K562 (cell line): Measurements from ENCODE around the gene SHOC1. TPM values are rescaled to one million over a fixed set of nuclear protein-coding genes. Genes with fewer than 3 reads are reported as not detected.

Experiments used
- ATAC-seq: fragments of 200-7000 bp; cut with Tn5 transposase; 3 replicates; pipeline ENCODE4 v1.9.1; 2020; ENCODE audit warnings: moderate library complexity
- BruUV-seq: library from RNA; stranded (reverse); fragments of 400-500 nt; replicated peaks from 2 replicates; lab custom pipeline; 2021; lab: Mats Ljungman, UMichigan
- CTCF ChIA-PET: fragments of 300-600 bp; formaldehyde crosslinking; extraction: SDS; loops from one replicate; lab custom pipeline; 2021; ENCODE audit warnings: low intra/inter-chr PET ratio; lab: Yijun Ruan, JAX
- POLR2A ChIA-PET: fragments of 300-600, 350-650 bp; sonication (Branson Sonifier 250); formaldehyde crosslinking; extraction: SDS; loops from one replicate; lab custom pipeline; 2021; ENCODE audit warnings: antibody characterized with exemption, inconsistent platforms; lab: Yijun Ruan, JAX
- DNase-seq, 4 experiments: peaks; one replicate each; pipeline versions ENCODE4 v3.0.0 to v3.0.0-alpha.2; 2011 to 2018; ENCODE audit warnings: low spot score in 3 of 4, mixed read lengths in 3 of 4; ENCODE audit errors: extremely low read depth in 1 of 4
- FAIRE-seq: peaks from 2 replicates; lab custom pipeline; 2011; peaks lifted over from hg19 to GRCh38; lab: Jason Lieb, UNC
- H2AFZ ChIP-seq: 2 replicates; pipeline ENCODE4 v1.6.0; 2011; ENCODE audit warnings: low read depth, low read length, control low read depth, inconsistent platforms
- H3K27ac ChIP-seq: fragments of 200-600 bp; 3 replicates; pipeline ENCODE4 v1.8.0; 2011; ENCODE audit warnings: low read depth, mild to moderate bottlenecking, control low read depth, inconsistent platforms, low read length, moderate library complexity, mixed read lengths; ENCODE audit errors: extremely low read depth
- H3K27me3 ChIP-seq, 2 experiments: fragments of 300-600 bp in 1 of 2; 2 replicates in 1 of 2; 3 replicates in 1 of 2; pipeline versions ENCODE4 v1.6.0 to v1.8.0; 2011; ENCODE audit warnings: inconsistent platforms in 2 of 2, low read length in 2 of 2, mild to moderate bottlenecking in 1 of 2, mixed read lengths in 1 of 2, moderate library complexity in 1 of 2; ENCODE audit not compliant: control insufficient read depth in 2 of 2, insufficient read depth in 2 of 2
- H3K36me3 ChIP-seq: fragments of 300-600 bp; 3 replicates; pipeline ENCODE4 v1.8.0; 2011; ENCODE audit warnings: mild to moderate bottlenecking, low read length, inconsistent platforms; ENCODE audit not compliant: control insufficient read depth, insufficient read depth
- H3K4me1 ChIP-seq, 2 experiments: fragments of 200-600 bp in 1 of 2; replicated peaks in 1 of 2; 2 replicates in 1 of 2; 3 replicates in 1 of 2; pipeline versions ENCODE4 v1.5.1 to v1.8.0; 2011; ENCODE audit warnings: inconsistent platforms in 2 of 2, low read length in 2 of 2, mild to moderate bottlenecking in 1 of 2, mixed read lengths in 1 of 2, moderate library complexity in 1 of 2; ENCODE audit not compliant: control insufficient read depth in 2 of 2, insufficient read depth in 2 of 2
- H3K4me2 ChIP-seq: 2 replicates; pipeline ENCODE4 v1.6.1; 2011; ENCODE audit warnings: low read length, control low read depth, inconsistent platforms, mixed read lengths; ENCODE audit not compliant: insufficient read depth
- H3K4me3 ChIP-seq: fragments of 200-600 bp; sonication (generic), shearing (Covaris generic); 2 replicates; pipeline ENCODE4 v1.5.1; 2016; ENCODE audit warnings: control low read depth, inconsistent platforms
- H3K79me2 ChIP-seq: fragments of 200-600 bp; 3 replicates; pipeline ENCODE4 v1.8.0; 2011; ENCODE audit warnings: low read length, inconsistent platforms; ENCODE audit not compliant: control insufficient read depth, insufficient read depth
- H3K9ac ChIP-seq, 2 experiments: 2 replicates each; pipeline versions ENCODE4 v1.6.0 to v1.6.1; 2011; ENCODE audit warnings: low read depth in 2 of 2, low read length in 2 of 2, control low read depth in 1 of 2, inconsistent platforms in 1 of 2, mild to moderate bottlenecking in 1 of 2, mixed read lengths in 1 of 2; ENCODE audit not compliant: insufficient read depth in 1 of 2
- H3K9me1 ChIP-seq: one replicate; pipeline ENCODE4 v1.6.0; 2011; ENCODE audit warnings: inconsistent platforms, mild to moderate bottlenecking, low read length, moderate library complexity; ENCODE audit not compliant: control insufficient read depth, insufficient read depth
- H3K9me3 ChIP-seq: replicated peaks from 2 replicates; pipeline ENCODE4 v1.5.1; 2011; ENCODE audit warnings: low read depth, low read length, inconsistent platforms; ENCODE audit not compliant: control insufficient read depth, insufficient read depth
- H4K20me1 ChIP-seq: replicated peaks from 2 replicates; pipeline ENCODE4 v1.6.1; 2011; ENCODE audit warnings: low read length, inconsistent platforms, mixed read lengths; ENCODE audit not compliant: control insufficient read depth, insufficient read depth
- ARID2 ChIP-seq: fragments of 450-650 bp; IDR thresholded peaks from 2 replicates; pipeline ENCODE4 v1.6.1; 2017; ENCODE audit warnings: antibody characterized with exemption, mild to moderate bottlenecking
- BRD9 ChIP-seq: fragments of 450-650 bp; IDR thresholded peaks from 2 replicates; pipeline ENCODE4 v1.6.1; 2018; ENCODE audit warnings: low read depth; ENCODE audit not compliant: partially characterized antibody
- COPS2 ChIP-seq: fragments of 450-650 bp; conservative IDR thresholded peaks from 2 replicates; pipeline ENCODE4 v1.6.1; 2016; ENCODE audit warnings: mild to moderate bottlenecking, moderate library complexity
- HSF4 ChIP-seq: fragments of 250-450 bp; sonication (Bioruptor Pico); IDR thresholded peaks from 2 replicates; pipeline ENCODE4 v2.1.2; 2022; ENCODE audit warnings: mild to moderate bottlenecking, moderate library complexity, borderline replicate concordance
- OTX1 ChIP-seq: fragments of 450-650 bp; formaldehyde crosslinking; IDR thresholded peaks from 2 replicates; pipeline ENCODE4 v1.4.0; 2022; ENCODE audit warnings: mild to moderate bottlenecking
- ZNF140 ChIP-seq: fragments of 250-450 bp; sonication (Bioruptor Pico); IDR thresholded peaks from 2 replicates; pipeline ENCODE4 v1.8.0; 2021; ENCODE audit warnings: moderate library complexity, mild to moderate bottlenecking, inconsistent platforms
- ZNF717 ChIP-seq: fragments of 250-450 bp; sonication (Bioruptor Pico); IDR thresholded peaks from 2 replicates; pipeline ENCODE4 v1.5.0; 2021
- WGBS: fragments of 100-300 bp; shearing (Covaris generic); methylation state at CpG from one replicate; pipeline ENCODE4 v1.1.6; 2016; ENCODE audit warnings: low coverage, mixed read lengths; ENCODE audit not compliant: insufficient coverage; ENCODE audit errors: missing lambda C conversion rate; 5-methylcytosine and 5-hydroxymethylcytosine counted together
- in situ Hi-C: fragments of 300-500 bp; cut with MboI; formaldehyde crosslinking; loops from 4 replicates; pipeline ENCODE4 v1.15.0; 2018; ENCODE audit warnings: inconsistent platforms, mixed read lengths
- intact Hi-C: fragments of 100-400 bp; cut with micrococcal nuclease; formaldehyde crosslinking; loops from 2 replicates; pipeline ENCODE4 v1.14.2; 2022
- polyA plus RNA-seq, 8 experiments: library from polyadenylated mRNA; depleted of rRNA in 4 of 8; stranded (reverse) in 5 of 8; unstranded in 3 of 8; fragments of >200 nt; fragmentation: Nextera tagmentation in 2 of 8; fragmentation: Illumina TruSeq in 1 of 8; extraction: Ambion mirVana in 2 of 8; extraction: Trizol in 1 of 8; gene quantifications; 2 replicates each; pipeline versions ENCODE4 v1.2.1 to v1.2.3, GENCODE V29; 2011 to 2014; ENCODE audit warnings: inconsistent platforms in 1 of 8, missing spikeins in 1 of 8
- total RNA-seq, 7 experiments: library from RNA; depleted of rRNA in 6 of 7; stranded (reverse); fragments of >200 nt in 6 of 7; fragmentation: Illumina TruSeq in 2 of 7; extraction: Trizol in 2 of 7; gene quantifications; 2 replicates each; pipeline versions ENCODE4 v1.2.1 to v1.2.3, GENCODE V29; 2011 to 2021; ENCODE audit warnings: low replicate concordance in 1 of 7
- TF ChIP-seq, protein P1 (sequence below): fragments of 250-450 bp; sonication (Bioruptor Pico); IDR thresholded peaks from 2 replicates; pipeline ENCODE4 v1.5.0; 2021; ENCODE audit warnings: mild to moderate bottlenecking, borderline replicate concordance
- TF ChIP-seq, protein P2 (sequence below): fragments of 450-650 bp; formaldehyde crosslinking; conservative IDR thresholded peaks from 2 replicates; pipeline ENCODE4 v1.4.0; 2022; ENCODE audit warnings: mild to moderate bottlenecking, missing genetic modification characterization
- TF ChIP-seq, protein P3 (sequence below): fragments of 450-650 bp; IDR thresholded peaks from 2 replicates; pipeline ENCODE4 v1.6.1; 2017; ENCODE audit warnings: antibody characterized with exemption

SHOC1 gene
- total and polyA plus RNA-seq, 9 of the 15 experiments (the other 6 are each of a cell fraction or from before 2014, with no cell fraction given) = 0.03 to 0.09 (median 0.04) TPM; not detected in 6

DNA sequence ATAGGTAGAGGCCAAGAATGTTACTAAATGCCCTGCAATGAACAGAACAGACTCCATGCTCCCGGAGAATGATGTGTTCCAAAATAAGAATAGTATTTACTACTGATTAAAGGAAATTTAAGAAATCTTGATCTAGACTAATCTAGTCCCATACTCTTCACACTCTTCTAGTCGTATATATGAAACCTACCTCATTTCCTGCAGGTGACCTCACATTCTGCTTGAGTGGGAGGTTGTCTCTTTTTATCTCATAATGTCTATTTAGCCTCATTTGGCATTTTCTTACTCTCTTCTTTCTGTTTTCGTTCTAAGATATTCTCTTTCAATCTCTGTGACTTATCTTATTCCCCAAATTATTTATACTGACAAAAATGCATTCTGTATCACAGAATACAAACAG lies 9.2 kb upstream of the SHOC1 start:
- FAIRE-seq (no peak), ATAC-seq (no peak), DNase-seq (no peak)
- H3K27me3 ChIP-seq = no peaks in the 10 kb centered on the region; a peak in 1 of 5 replicates
- no peaks in the 10 kb centered on the region for H4K20me1 ChIP-seq
- no peak overlapping the region for H2AFZ ChIP-seq
- no peak overlapping the region for H3K27ac ChIP-seq
- no TSS peak for BruUV-seq
- CTCF ChIA-PET = no interaction called here
- H3K9me3 ChIP-seq = no peaks in the 10 kb centered on the region
- no peaks in the 10 kb centered on the region for H3K36me3 ChIP-seq
- no peaks in the 10 kb centered on the region for H3K9me1 ChIP-seq
- H3K9ac ChIP-seq = no peak overlapping the region
- POLR2A ChIA-PET = interaction anchor here (0.7 kb wide), 1 partner anchor 23 kb away, joined by 3 read pairs; no protein-coding TSS in a partner anchor
- in situ Hi-C loops = no loop called here
- H3K4me3 ChIP-seq = no peak overlapping the region
- intact Hi-C loops = no loop called here
- TF ChIP-seq, protein P1, sequence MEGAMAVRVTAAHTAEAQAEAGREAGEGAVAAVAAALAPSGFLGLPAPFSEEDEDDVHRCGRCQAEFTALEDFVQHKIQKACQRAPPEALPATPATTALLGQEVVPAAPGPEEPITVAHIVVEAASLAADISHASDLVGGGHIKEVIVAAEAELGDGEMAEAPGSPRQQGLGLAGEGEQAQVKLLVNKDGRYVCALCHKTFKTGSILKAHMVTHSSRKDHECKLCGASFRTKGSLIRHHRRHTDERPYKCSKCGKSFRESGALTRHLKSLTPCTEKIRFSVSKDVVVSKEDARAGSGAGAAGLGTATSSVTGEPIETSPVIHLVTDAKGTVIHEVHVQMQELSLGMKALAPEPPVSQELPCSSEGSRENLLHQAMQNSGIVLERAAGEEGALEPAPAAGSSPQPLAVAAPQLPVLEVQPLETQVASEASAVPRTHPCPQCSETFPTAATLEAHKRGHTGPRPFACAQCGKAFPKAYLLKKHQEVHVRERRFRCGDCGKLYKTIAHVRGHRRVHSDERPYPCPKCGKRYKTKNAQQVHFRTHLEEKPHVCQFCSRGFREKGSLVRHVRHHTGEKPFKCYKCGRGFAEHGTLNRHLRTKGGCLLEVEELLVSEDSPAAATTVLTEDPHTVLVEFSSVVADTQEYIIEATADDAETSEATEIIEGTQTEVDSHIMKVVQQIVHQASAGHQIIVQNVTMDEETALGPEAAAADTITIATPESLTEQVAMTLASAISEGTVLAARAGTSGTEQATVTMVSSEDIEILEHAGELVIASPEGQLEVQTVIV (CRISPR knock-in tag) = no peak
- TF ChIP-seq OTX1 (CRISPR knock-in tag) (no peak), ZNF717 (CRISPR knock-in tag) (no peak), HSF4 (CRISPR knock-in tag) (no peak), COPS2 (no peak), ARID2 (no peak), ZNF140 (no peak), BRD9 (no peak)
- TF ChIP-seq, protein P2, sequence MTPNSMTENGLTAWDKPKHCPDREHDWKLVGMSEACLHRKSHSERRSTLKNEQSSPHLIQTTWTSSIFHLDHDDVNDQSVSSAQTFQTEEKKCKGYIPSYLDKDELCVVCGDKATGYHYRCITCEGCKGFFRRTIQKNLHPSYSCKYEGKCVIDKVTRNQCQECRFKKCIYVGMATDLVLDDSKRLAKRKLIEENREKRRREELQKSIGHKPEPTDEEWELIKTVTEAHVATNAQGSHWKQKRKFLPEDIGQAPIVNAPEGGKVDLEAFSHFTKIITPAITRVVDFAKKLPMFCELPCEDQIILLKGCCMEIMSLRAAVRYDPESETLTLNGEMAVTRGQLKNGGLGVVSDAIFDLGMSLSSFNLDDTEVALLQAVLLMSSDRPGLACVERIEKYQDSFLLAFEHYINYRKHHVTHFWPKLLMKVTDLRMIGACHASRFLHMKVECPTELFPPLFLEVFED (CRISPR knock-in tag) = no peak
- TF ChIP-seq, protein P3, sequence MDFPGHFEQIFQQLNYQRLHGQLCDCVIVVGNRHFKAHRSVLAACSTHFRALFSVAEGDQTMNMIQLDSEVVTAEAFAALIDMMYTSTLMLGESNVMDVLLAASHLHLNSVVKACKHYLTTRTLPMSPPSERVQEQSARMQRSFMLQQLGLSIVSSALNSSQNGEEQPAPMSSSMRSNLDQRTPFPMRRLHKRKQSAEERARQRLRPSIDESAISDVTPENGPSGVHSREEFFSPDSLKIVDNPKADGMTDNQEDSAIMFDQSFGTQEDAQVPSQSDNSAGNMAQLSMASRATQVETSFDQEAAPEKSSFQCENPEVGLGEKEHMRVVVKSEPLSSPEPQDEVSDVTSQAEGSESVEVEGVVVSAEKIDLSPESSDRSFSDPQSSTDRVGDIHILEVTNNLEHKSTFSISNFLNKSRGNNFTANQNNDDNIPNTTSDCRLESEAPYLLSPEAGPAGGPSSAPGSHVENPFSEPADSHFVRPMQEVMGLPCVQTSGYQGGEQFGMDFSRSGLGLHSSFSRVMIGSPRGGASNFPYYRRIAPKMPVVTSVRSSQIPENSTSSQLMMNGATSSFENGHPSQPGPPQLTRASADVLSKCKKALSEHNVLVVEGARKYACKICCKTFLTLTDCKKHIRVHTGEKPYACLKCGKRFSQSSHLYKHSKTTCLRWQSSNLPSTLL = no peak
- TF ChIP-seq, all 486 proteins: peak for 0
- no peaks in the 10 kb centered on the region for H3K4me1 ChIP-seq
- no peaks in the 10 kb centered on the region for H3K79me2 ChIP-seq
- no peak overlapping the region for H3K4me2 ChIP-seq
- 35% methylated on average over 3 of the region's 3 CpGs for WGBS
